Measurements from ENCODE around the gene ABI3. TPM values are rescaled to one million over a fixed set of nuclear protein-coding genes. Genes with fewer than 3 reads are reported as not detected.

ABI3 gene
- total and polyA plus RNA-seq, 4 experiments from 2014 or later = 9.5 to 24.5 (median 12.9) TPM

DNA sequence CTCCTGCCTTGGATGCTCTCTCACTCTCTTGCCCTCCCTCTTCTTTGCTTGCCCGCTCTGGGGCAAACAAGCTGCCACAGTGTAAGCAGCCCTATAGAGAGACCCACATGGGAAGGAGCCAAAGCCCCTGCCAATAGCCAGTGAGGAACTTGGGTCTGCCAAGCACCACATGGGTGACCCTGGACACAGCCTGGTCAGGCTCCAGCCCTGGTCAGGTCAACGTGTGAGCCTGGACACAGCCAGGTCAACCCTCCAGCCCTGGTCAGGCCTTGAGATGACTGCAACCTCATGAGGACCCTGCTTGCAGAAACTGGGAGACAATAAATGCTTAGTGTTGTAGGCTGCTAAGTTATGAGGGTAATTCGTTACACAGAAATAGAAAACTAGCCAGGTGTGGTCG lies 34.3 kb downstream of the ABI3 start:
- no peaks in the 10 kb centered on the region for H3K9me3 ChIP-seq (ENCODE audit: control insufficient read depth in 1 of 2, low read length in 2 of 2)
- ChIA-PET CTCF (ENCODE audit: partially characterized antibody) (no interaction called here), POLR2A (ENCODE audit: partially characterized antibody) (no interaction called here)
- H3K9me3 Mint-ChIP-seq = no peaks in the 10 kb centered on the region
- no peaks in the 10 kb centered on the region for H3K36me3 ChIP-seq (ENCODE audit: insufficient read depth, low read length)
- no peak for DNase-seq
- no peak overlapping the region for H3K4me3 Mint-ChIP-seq
- no peaks in the 10 kb centered on the region for H3K4me1 Mint-ChIP-seq
- no peak overlapping the region for H3K4me3 ChIP-seq (ENCODE audit: low read length in 2 of 2)
- H3K27me3 ChIP-seq (ENCODE audit: insufficient read depth, low read length) = no peaks in the 10 kb centered on the region
- no peak overlapping the region for H3K27ac ChIP-seq (ENCODE audit: low read depth, low read length)
- no peaks in the 10 kb centered on the region for H3K36me3 Mint-ChIP-seq
- H3K27me3 Mint-ChIP-seq = peaks cover 4 to 7% of the 10 kb centered on the region in 2 donors
- H3K27ac Mint-ChIP-seq = no peak overlapping the region
- no peaks in the 10 kb centered on the region for H3K4me1 ChIP-seq (ENCODE audit: insufficient read depth, low read length)
- intact Hi-C loops (cut with micrococcal nuclease) = no loop called here

DNA sequence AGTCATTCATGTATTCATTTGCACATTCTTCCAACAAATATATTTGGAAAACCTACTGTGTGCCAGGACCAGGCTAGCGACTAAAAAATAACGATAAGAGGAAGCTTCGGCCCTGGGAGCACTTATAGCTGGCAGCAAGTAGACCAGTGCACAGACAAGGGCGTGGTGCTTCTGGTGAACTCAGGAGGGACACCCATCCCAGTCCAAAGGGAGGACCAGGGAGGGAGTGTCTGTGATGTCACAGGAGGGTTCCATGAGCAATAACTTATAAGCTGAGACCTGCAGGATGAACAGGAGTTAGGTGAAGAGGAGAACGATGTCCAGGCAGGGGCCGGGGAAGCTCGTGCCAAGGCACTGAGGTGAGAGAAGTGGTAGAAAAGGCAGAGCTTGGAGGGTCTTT lies 37.4 kb downstream of the ABI3 start:
- Histone ChIP-seq H3K27me3 (ENCODE audit: insufficient read depth, low read length) (no peaks in the 10 kb centered on the region), H3K9me3 (ENCODE audit: control insufficient read depth in 1 of 2, low read length in 2 of 2) (no peaks in the 10 kb centered on the region), H3K36me3 (ENCODE audit: insufficient read depth, low read length) (no peaks in the 10 kb centered on the region), H3K4me1 (ENCODE audit: insufficient read depth, low read length) (no peaks in the 10 kb centered on the region), H3K4me3 (ENCODE audit: low read length in 2 of 2) (no peak overlapping the region), H3K27ac (ENCODE audit: low read depth, low read length) (no peak overlapping the region)
- Mint-ChIP-seq H3K4me1 (no peaks in the 10 kb centered on the region), H3K36me3 (no peaks in the 10 kb centered on the region), H3K27me3 (peaks cover 4 to 7% of the 10 kb centered on the region in 2 donors), H3K27ac (peak overlapping the region in 1 of 7 donors; percentile 71), H3K4me3 (no peak overlapping the region), H3K9me3 (no peaks in the 10 kb centered on the region)
- ChIA-PET POLR2A (ENCODE audit: partially characterized antibody) (interaction anchor here (0.6 kb wide), 1 partner anchor 67 kb away, joined by 4 read pairs; no protein-coding TSS in a partner anchor), CTCF (ENCODE audit: partially characterized antibody) (no interaction called here)
- no peak for DNase-seq
- intact Hi-C loops (cut with micrococcal nuclease) = no loop called here

DNA sequence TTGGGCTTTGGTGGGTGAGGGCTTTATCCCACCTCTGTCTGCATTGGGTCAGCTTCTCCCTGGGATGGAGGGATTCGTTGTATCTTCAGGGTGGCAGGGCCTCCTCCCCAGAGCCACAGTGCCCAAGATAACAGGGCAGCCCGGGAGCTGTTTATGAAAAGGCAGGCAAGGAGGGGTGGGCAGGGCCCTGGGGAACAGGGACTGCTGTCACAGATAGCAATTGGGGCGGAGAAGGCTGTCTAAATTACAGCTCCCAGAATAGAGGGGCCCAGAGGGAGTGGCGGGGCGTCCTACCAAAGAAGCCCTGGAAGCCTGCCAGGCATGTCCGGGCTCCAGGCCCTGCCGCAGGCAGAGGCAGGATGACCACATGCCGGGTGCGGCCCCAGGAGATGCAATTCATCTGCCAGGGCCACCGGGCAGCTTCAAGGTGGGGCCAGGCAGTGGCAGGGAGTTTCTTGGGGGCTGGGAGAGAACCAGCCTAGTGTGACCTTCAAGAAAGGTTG lies 38.8 kb downstream of the ABI3 start:
- no peak for DNase-seq
- intact Hi-C loops (cut with micrococcal nuclease) = no loop called here
- POLR2A ChIA-PET (ENCODE audit: partially characterized antibody) = no interaction called here
- CTCF ChIA-PET (ENCODE audit: partially characterized antibody) = no interaction called here
- Histone ChIP-seq H3K9me3 (ENCODE audit: control insufficient read depth in 1 of 2, low read length in 2 of 2) (no peaks in the 10 kb centered on the region), H3K27me3 (ENCODE audit: insufficient read depth, low read length) (no peaks in the 10 kb centered on the region), H3K27ac (ENCODE audit: low read depth, low read length) (no peak overlapping the region), H3K4me1 (ENCODE audit: insufficient read depth, low read length) (no peaks in the 10 kb centered on the region), H3K4me3 (ENCODE audit: low read length in 2 of 2) (no peak overlapping the region), H3K36me3 (ENCODE audit: insufficient read depth, low read length) (no peaks in the 10 kb centered on the region)
- H3K4me3 Mint-ChIP-seq = no peak overlapping the region
- no peak overlapping the region for H3K27ac Mint-ChIP-seq
- no peaks in the 10 kb centered on the region for H3K36me3 Mint-ChIP-seq
- no peaks in the 10 kb centered on the region for H3K9me3 Mint-ChIP-seq
- no peaks in the 10 kb centered on the region for H3K4me1 Mint-ChIP-seq
- peaks cover 4 to 7% of the 10 kb centered on the region in 2 donors for H3K27me3 Mint-ChIP-seq

DNA sequence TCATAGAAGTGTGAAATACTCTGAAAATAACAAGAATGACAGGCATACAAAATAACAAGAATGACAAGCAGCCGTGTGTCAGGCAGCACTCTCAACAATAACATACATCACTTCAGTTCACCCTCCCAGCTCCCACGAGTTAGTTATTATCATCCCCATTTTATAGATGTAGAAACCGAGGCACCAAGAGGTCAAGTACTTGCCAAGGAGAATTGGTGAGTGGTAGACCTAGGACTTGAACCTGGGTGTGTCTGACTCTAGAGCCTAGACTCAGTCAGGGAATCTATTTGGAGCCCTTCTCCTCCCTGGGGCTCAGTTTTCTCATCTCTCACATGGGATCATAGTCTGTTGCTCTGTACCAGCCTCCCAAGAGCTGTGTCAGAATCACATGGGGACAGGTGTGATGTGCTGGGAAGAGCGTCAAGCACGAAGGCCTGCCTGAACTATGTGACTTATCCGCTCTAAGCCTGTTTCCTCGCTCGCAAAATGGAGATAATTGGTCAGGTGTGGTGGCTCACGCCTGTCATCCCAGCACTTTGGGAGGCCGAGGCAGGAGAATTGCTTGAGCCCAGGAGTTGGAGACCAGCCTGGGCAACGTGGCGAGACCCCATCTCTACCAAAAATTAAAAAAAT lies 39.5 kb downstream of the ABI3 start:
- intact Hi-C loops (cut with micrococcal nuclease) = no loop called here
- Histone ChIP-seq H3K4me1 (ENCODE audit: insufficient read depth, low read length) (no peaks in the 10 kb centered on the region), H3K36me3 (ENCODE audit: insufficient read depth, low read length) (no peaks in the 10 kb centered on the region), H3K9me3 (ENCODE audit: control insufficient read depth in 1 of 2, low read length in 2 of 2) (no peaks in the 10 kb centered on the region), H3K27ac (ENCODE audit: low read depth, low read length) (no peak overlapping the region), H3K27me3 (ENCODE audit: insufficient read depth, low read length) (no peaks in the 10 kb centered on the region), H3K4me3 (ENCODE audit: low read length in 2 of 2) (no peak overlapping the region)
- Mint-ChIP-seq H3K27me3 (peaks cover 4% of the 10 kb centered on the region in 2 donors), H3K9me3 (no peaks in the 10 kb centered on the region), H3K36me3 (no peaks in the 10 kb centered on the region), H3K27ac (no peak overlapping the region), H3K4me3 (no peak overlapping the region), H3K4me1 (no peaks in the 10 kb centered on the region)
- no peak for DNase-seq
- CTCF ChIA-PET (ENCODE audit: partially characterized antibody) = no interaction called here
- POLR2A ChIA-PET (ENCODE audit: partially characterized antibody) = interaction anchor here (0.6 kb wide), 1 partner anchor 54 kb away, joined by 4 read pairs; no protein-coding TSS in a partner anchor

DNA sequence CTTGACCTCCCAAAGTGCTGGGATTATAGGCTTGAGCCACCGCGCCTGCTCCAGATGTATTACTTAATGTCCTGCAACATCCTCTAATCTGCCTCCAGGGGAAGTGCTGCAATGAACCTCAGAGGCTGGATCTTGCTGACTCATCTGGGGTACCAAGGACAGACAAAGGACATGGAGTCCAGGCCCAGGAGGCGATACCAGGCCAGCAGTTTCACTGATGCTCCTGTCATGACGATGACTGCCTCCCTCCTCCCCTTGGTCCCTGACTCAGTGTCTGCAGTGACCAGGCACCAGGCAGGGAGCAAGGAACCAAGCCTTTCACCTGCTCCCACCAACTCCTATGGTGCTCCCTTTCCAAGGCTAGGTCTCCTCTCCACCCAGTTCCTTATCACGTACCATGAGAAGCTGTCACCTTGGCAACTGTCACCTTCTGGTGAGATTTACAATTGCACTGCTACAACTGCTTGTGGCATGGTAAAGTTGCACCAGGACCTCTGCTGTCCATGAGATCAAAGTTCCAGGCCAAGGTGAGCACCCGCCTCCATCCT lies 41.7 kb downstream of the ABI3 start:
- Mint-ChIP-seq H3K27me3 (peaks cover 2% of the 10 kb centered on the region in 2 donors), H3K36me3 (no peaks in the 10 kb centered on the region), H3K4me1 (no peaks in the 10 kb centered on the region), H3K4me3 (no peak overlapping the region), H3K27ac (no peak overlapping the region), H3K9me3 (no peaks in the 10 kb centered on the region)
- H3K27ac ChIP-seq (ENCODE audit: low read depth, low read length) = no peak overlapping the region
- no peak overlapping the region for H3K4me3 ChIP-seq (ENCODE audit: low read length in 2 of 2)
- H3K36me3 ChIP-seq (ENCODE audit: insufficient read depth, low read length) = no peaks in the 10 kb centered on the region
- no peaks in the 10 kb centered on the region for H3K27me3 ChIP-seq (ENCODE audit: insufficient read depth, low read length)
- no peak for DNase-seq
- CTCF ChIA-PET (ENCODE audit: partially characterized antibody) = no interaction called here
- POLR2A ChIA-PET (ENCODE audit: partially characterized antibody) = no interaction called here
- H3K9me3 ChIP-seq (ENCODE audit: control insufficient read depth in 1 of 2, low read length in 2 of 2) = no peaks in the 10 kb centered on the region
- no peaks in the 10 kb centered on the region for H3K4me1 ChIP-seq (ENCODE audit: insufficient read depth, low read length)
- intact Hi-C loops (cut with micrococcal nuclease) = no loop called here

DNA sequence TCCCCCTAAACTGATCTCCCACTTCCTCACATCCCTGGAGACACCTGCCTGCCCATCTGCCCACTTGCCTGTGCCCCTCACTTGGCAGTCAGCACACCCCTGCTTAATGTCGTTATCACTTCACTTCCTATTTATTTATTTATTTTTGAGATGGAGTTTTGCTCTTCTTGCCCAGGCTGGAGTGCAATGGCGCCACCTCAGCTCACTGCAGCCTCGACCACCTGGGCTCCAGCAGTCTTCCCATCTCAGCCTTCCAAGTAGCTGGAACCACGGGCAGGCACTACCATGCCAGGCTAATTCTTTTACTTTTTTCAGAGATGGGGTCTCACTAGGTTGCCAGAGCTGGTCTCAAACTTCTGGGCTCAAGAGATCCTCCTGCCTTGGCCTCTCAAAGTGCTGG lies 43.6 kb downstream of the ABI3 start:
- Mint-ChIP-seq H3K27me3 (peaks cover 0 to 2% of the 10 kb centered on the region in 2 donors), H3K36me3 (no peaks in the 10 kb centered on the region)

DNA sequence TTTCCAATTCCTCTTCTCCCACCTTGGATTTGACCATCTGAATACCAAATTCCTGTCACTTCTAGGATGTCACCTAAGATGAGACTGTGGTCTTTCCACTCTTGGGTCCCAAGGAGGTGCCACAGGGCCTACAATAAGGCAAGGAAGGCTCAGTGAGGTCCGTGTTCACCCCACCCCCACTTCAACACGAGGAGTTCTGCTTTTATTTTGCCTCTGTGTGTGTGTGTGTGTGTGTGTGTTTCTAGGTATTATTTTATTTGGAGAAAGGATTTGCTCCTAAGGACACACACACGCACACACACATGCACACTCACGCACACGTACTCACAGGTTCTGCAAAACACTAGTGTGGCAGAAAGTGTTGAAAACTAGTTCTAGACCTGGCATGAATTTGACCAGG lies 44.6 kb downstream of the ABI3 start:
- Mint-ChIP-seq H3K4me1 (no peaks in the 10 kb centered on the region), H3K9me3 (no peaks in the 10 kb centered on the region), H3K27ac (no peak overlapping the region), H3K36me3 (no peaks in the 10 kb centered on the region), H3K4me3 (no peak overlapping the region), H3K27me3 (no peaks in the 10 kb centered on the region)
- no peak overlapping the region for H3K4me3 ChIP-seq (ENCODE audit: low read length in 2 of 2)
- ChIA-PET POLR2A (ENCODE audit: partially characterized antibody) (no interaction called here), CTCF (ENCODE audit: partially characterized antibody) (interaction anchor here (1.1 kb wide), 1 partner anchor 7 kb away, joined by 3 read pairs; no protein-coding TSS in a partner anchor)
- intact Hi-C loops (cut with micrococcal nuclease) = no loop called here
- no peak for DNase-seq
- H3K27ac ChIP-seq (ENCODE audit: low read depth, low read length) = no peak overlapping the region
- H3K27me3 ChIP-seq (ENCODE audit: insufficient read depth, low read length) = no peaks in the 10 kb centered on the region
- H3K4me1 ChIP-seq (ENCODE audit: insufficient read depth, low read length) = peaks cover 6% of the 10 kb centered on the region
- no peaks in the 10 kb centered on the region for H3K9me3 ChIP-seq (ENCODE audit: control insufficient read depth in 1 of 2, low read length in 2 of 2)
- H3K36me3 ChIP-seq (ENCODE audit: insufficient read depth, low read length) = no peaks in the 10 kb centered on the region

More for the DNA sequence above, 43.6 kb downstream of the ABI3 start:
- Mint-ChIP-seq H3K9me3 (no peaks in the 10 kb centered on the region), H3K27ac (peak overlapping the region in 2 of 7 donors; percentile 55 to 62), H3K4me3 (no peak overlapping the region), H3K4me1 (no peaks in the 10 kb centered on the region)
- Histone ChIP-seq H3K4me1 (ENCODE audit: insufficient read depth, low read length) (no peaks in the 10 kb centered on the region), H3K9me3 (ENCODE audit: control insufficient read depth in 1 of 2, low read length in 2 of 2) (no peaks in the 10 kb centered on the region), H3K27ac (ENCODE audit: low read depth, low read length) (no peak overlapping the region), H3K4me3 (ENCODE audit: low read length in 2 of 2) (no peak overlapping the region), H3K36me3 (ENCODE audit: insufficient read depth, low read length) (no peaks in the 10 kb centered on the region), H3K27me3 (ENCODE audit: insufficient read depth, low read length) (no peaks in the 10 kb centered on the region)
- ChIA-PET POLR2A (ENCODE audit: partially characterized antibody) (interaction anchor here (0.6 kb wide), 1 partner anchor 101 kb away, joined by 3 read pairs; no protein-coding TSS in a partner anchor), CTCF (ENCODE audit: partially characterized antibody) (interaction anchor here (1.1 kb wide), 1 partner anchor 9 kb away, joined by 3 read pairs; no protein-coding TSS in a partner anchor)
- intact Hi-C loops (cut with micrococcal nuclease) = no loop called here
- DNase-seq = no peak
